ENCODE results near the gene BAIAP2. TPM values are rescaled to one million over a fixed set of nuclear protein-coding genes. Genes with fewer than 3 reads are reported as not detected.
A peak's percentile ranks its signal among the peaks of the same experiment; 100 is the strongest.

Gene BAIAP2
- total and polyA plus RNA-seq, 9 donors = 12.0 to 80.6 (median 23.2) TPM

DNA sequence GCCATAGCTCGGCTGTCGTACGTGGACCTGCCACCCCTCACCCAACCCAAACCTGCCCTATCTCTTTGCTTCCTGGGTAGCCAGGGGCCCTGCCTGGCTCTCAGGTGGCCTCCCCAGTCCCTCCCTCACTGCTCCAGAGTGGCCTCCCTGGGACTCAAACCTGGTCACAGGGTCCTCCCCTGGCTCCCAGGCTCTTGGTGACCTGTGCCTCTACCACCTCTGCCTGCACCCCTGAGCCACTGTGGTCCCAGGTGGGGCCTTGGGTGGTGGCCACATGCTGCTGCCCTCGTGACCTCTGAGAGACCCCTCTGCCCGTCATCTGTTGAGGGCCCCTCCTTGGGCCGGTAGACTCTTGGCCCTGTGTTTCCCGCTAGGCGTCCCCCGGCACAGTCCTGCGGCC lies 65.7 kb downstream of the BAIAP2 start:
- TF ChIP-seq, protein P1, sequence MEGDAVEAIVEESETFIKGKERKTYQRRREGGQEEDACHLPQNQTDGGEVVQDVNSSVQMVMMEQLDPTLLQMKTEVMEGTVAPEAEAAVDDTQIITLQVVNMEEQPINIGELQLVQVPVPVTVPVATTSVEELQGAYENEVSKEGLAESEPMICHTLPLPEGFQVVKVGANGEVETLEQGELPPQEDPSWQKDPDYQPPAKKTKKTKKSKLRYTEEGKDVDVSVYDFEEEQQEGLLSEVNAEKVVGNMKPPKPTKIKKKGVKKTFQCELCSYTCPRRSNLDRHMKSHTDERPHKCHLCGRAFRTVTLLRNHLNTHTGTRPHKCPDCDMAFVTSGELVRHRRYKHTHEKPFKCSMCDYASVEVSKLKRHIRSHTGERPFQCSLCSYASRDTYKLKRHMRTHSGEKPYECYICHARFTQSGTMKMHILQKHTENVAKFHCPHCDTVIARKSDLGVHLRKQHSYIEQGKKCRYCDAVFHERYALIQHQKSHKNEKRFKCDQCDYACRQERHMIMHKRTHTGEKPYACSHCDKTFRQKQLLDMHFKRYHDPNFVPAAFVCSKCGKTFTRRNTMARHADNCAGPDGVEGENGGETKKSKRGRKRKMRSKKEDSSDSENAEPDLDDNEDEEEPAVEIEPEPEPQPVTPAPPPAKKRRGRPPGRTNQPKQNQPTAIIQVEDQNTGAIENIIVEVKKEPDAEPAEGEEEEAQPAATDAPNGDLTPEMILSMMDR (IDR thresholded peaks at IDR 0.05) = no peak
- TF ChIP-seq EP300 (IDR thresholded peaks at IDR 0.05) = no peak
- TF ChIP-seq POLR2A (IDR thresholded peaks at IDR 0.05) = no peak
- 91 to 93% (median 92%) methylated on average over 10 of the region's 10 CpGs for WGBS, 3 donors
- no peaks in the 10 kb centered on the region for H3K27me3 ChIP-seq
- H3K4me3 ChIP-seq = no peak overlapping the region
- H3K9me3 ChIP-seq = no peaks in the 10 kb centered on the region
- peaks cover 5% of the 10 kb centered on the region for H3K4me1 ChIP-seq (ENCODE audit: insufficient read depth)
- no peak for DNase-seq
- intact Hi-C loops (cut with DNase I) = loop anchor here (5.0 to 10.0 kb wide), 4 partner anchors 68 to 676 kb away; partner anchors contain the start of gene CHMP6 (in 1 of the 4)
- no peak overlapping the region for H3K27ac ChIP-seq
- H3K36me3 ChIP-seq = no peaks in the 10 kb centered on the region

DNA sequence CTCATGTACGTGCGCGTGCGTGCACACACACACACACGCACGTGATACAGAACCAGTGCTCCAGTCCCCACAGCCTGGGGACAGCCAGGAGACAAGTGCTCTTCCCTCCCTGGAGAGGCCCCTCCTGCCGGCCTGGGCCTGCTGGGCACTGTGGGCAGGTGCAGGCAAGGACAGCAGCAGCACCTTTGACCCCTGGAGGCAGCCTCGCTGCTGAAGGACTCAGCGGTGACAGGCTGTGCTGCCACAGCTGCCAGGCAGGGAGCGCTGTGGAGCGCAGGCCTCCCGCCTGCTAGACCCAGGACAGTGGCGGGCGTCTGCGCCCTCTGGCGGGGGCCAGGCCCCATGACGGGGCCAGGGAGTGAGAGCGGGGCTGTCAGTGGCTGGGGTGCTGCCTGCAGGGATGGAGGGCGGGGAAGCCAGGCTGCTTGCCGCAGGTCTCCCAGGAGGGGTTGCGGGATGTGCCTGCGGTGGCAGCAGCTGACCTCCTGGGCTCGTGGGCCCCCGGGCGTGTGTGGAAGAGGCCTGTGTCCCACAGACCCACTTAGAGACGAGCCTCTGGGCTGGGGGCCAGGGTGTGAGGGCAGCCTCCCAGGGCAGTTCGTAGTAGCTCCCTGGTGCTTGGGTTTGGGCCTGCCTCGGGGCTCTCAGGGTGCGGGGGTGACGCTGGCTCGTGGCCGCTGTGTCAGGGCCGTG lies 66.8 kb downstream of the BAIAP2 start:
- DNase-seq = peak; percentile 60 to 86 (median 78)
- Histone ChIP-seq H3K27ac (no peak overlapping the region), H3K4me1 (ENCODE audit: insufficient read depth) (peaks cover 5% of the 10 kb centered on the region), H3K36me3 (no peaks in the 10 kb centered on the region), H3K9me3 (no peaks in the 10 kb centered on the region), H3K27me3 (no peaks in the 10 kb centered on the region), H3K4me3 (no peak overlapping the region)
- no peak for TF ChIP-seq POLR2A (IDR thresholded peaks at IDR 0.05)
- TF ChIP-seq, protein P1 (IDR thresholded peaks at IDR 0.05) = peak; percentile 97 to 98 (median 97)
- intact Hi-C loops (cut with DNase I) = loop anchor here (5.0 to 10.0 kb wide), 4 partner anchors 69 to 677 kb away; partner anchors contain the start of gene CHMP6 (in 1 of the 4)
- 44 to 52% (median 45%) methylated on average over 31 to 33 of the region's 33 CpGs for WGBS, 3 donors

DNA sequence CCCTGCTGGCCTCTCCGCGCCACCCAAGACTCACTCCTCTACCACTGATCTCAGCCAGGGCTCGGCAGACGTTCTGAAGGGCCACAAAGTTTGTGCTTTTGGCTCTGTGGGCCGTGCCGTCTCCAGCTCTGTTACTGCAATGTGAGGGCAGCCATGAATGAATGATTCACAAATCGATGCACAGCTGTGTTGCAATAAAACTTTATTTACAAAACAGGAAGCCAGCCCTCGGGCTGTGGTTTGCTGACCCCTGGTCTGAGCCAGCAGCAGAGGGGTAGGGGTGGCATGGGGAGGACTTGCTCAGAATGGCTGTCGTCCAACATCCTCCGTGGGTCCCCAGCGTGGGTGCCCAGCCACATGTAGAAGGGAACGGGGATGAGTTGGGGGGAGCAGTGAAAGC lies 67.4 kb downstream of the BAIAP2 start:
- Histone ChIP-seq H3K27ac (no peak overlapping the region), H3K27me3 (no peaks in the 10 kb centered on the region), H3K4me3 (no peak overlapping the region), H3K36me3 (no peaks in the 10 kb centered on the region), H3K4me1 (ENCODE audit: insufficient read depth) (peaks cover 2% of the 10 kb centered on the region), H3K9me3 (no peaks in the 10 kb centered on the region)
- TF ChIP-seq POLR2A (IDR thresholded peaks at IDR 0.05) = no peak
- TF ChIP-seq, protein P1 (IDR thresholded peaks at IDR 0.05) = no peak
- no peak for TF ChIP-seq EP300 (IDR thresholded peaks at IDR 0.05)
- DNase-seq = no peak
- WGBS, 3 donors = 86 to 91% (median 89%) methylated on average over 12 of the region's 12 CpGs
- intact Hi-C loops (cut with DNase I) = loop anchor here (5.0 to 10.0 kb wide), 4 partner anchors 70 to 678 kb away; partner anchors contain the start of gene CHMP6 (in 1 of the 4)

DNA sequence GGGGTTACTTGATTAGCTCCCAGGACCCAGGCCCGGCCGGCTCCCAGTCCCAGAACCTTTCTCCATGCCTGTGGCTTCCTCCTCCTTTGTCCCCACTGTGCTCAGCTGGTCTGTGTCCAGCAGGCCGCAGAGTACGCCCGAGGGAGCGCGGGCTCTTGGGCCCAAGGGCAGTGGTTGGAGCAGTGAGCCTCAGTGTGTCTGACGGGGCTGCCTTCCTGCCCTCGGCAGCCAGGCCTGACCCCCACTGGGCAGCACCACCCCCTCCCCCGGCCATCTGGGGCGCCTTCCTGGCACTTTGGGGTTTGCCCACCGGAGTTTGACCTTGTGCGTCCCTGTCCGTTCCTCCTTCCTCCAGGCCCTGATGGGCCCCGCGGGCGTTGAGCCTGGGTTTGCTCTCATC lies 67.9 kb downstream of the BAIAP2 start:
- H3K4me1 ChIP-seq (ENCODE audit: insufficient read depth) = no peaks in the 10 kb centered on the region
- H3K9me3 ChIP-seq = no peaks in the 10 kb centered on the region
- H3K27me3 ChIP-seq = no peaks in the 10 kb centered on the region
- no peaks in the 10 kb centered on the region for H3K36me3 ChIP-seq
- no peak for DNase-seq
- no peak overlapping the region for H3K4me3 ChIP-seq
- WGBS, 3 donors = 86 to 88% (median 87%) methylated on average over 16 to 17 of the region's 17 CpGs
- no peak overlapping the region for H3K27ac ChIP-seq
- TF ChIP-seq EP300 (IDR thresholded peaks at IDR 0.05) (no peak), POLR2A (IDR thresholded peaks at IDR 0.05) (no peak)
- TF ChIP-seq, protein P1 (IDR thresholded peaks at IDR 0.05) = no peak
- intact Hi-C loops (cut with DNase I) = loop anchor here (5.0 to 10.0 kb wide), 4 partner anchors 71 to 678 kb away; partner anchors contain the start of gene CHMP6 (in 1 of the 4)
